ENCODE measurements around the gene STARD5.

The STARD5 gene

DNA sequence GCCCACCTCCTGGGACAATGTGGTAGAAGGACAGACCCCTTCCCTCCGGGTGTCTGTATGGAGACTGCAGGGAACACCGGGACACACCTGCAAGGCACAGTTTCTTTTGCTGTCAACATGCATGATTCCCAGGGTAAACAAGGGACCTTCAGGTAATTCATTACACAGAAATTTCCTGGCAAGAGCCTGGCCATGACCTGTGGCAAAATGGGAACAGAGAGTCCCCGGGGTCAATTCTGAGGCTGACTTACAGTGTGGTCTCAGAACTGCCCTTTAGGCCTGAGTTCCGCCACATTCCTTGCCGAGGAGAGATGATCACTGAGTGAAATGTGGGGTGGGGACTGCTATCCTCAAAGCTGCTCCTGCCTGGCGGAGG, 6.3 kb downstream of the STARD5 start:
- Histone ChIP-seq H3K27me3 (ENCODE audit: insufficient read depth, low read length, poor library complexity) (no peaks in the 10 kb centered on the region), H2AFZ (ENCODE audit: low read depth, low read length) (no peak overlapping the region), H3K36me3 (ENCODE audit: insufficient read depth, low read length) (peaks cover 54% of the 10 kb centered on the region)

DNA sequence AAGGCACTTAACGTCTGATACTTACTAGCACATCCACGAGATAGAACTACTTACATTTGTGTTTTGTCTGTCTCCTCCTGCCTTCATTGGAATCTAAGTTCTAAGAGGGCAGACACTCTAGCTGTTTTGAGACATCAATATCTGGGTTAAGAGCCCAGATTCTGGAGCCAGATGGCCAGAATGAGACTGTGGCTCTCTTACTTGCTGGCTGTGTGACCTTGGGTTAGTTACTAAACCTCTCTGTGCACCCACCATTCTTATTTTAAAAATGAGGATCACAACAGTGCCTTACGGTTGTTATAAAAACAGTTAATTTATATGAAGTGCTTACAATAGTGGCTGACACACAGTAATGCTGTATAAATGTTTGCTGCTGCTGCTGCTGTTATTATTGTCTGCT, 7.7 kb downstream of the STARD5 start:
- no peak overlapping the region for H3K27ac ChIP-seq (ENCODE audit: low read length)
- no peaks in the 10 kb centered on the region for H3K9me3 ChIP-seq (ENCODE audit: insufficient read depth, low read length, severe bottlenecking)
- H3K79me2 ChIP-seq (ENCODE audit: insufficient read depth, low read length): no peaks in the 10 kb centered on the region
- no peak for TF ChIP-seq EZH2 (IDR thresholded peaks at IDR 0.05; ENCODE audit: borderline replicate concordance, low read depth, low read length, severe bottlenecking)
- TF ChIP-seq, protein P1, sequence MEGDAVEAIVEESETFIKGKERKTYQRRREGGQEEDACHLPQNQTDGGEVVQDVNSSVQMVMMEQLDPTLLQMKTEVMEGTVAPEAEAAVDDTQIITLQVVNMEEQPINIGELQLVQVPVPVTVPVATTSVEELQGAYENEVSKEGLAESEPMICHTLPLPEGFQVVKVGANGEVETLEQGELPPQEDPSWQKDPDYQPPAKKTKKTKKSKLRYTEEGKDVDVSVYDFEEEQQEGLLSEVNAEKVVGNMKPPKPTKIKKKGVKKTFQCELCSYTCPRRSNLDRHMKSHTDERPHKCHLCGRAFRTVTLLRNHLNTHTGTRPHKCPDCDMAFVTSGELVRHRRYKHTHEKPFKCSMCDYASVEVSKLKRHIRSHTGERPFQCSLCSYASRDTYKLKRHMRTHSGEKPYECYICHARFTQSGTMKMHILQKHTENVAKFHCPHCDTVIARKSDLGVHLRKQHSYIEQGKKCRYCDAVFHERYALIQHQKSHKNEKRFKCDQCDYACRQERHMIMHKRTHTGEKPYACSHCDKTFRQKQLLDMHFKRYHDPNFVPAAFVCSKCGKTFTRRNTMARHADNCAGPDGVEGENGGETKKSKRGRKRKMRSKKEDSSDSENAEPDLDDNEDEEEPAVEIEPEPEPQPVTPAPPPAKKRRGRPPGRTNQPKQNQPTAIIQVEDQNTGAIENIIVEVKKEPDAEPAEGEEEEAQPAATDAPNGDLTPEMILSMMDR (IDR thresholded peaks at IDR 0.05; ENCODE audit: borderline replicate concordance, extremely low read depth, low read length, poor library complexity, severe bottlenecking): no peak
- no peaks in the 10 kb centered on the region for H4K20me1 ChIP-seq (ENCODE audit: insufficient read depth, low read length)
- H3K36me3 ChIP-seq (ENCODE audit: insufficient read depth, low read length): peaks cover 68% of the 10 kb centered on the region
- H3K4me2 ChIP-seq (ENCODE audit: insufficient read depth, low read length): no peak overlapping the region
- no peak overlapping the region for H2AFZ ChIP-seq (ENCODE audit: low read depth, low read length)
- H3K4me1 ChIP-seq (ENCODE audit: insufficient read depth, low read length): no peaks in the 10 kb centered on the region
- H3K9ac ChIP-seq (ENCODE audit: low read depth, low read length): no peak overlapping the region
- ATAC-seq (ENCODE audit: insufficient read depth, low read depth): no peak
- H3K4me3 ChIP-seq (ENCODE audit: low read depth in 1 of 2, low read length in 2 of 2): no peak overlapping the region
- H3K27me3 ChIP-seq (ENCODE audit: insufficient read depth, low read length, poor library complexity): no peaks in the 10 kb centered on the region
- DNase-seq: no peak

More for the DNA sequence above, 6.3 kb downstream of the STARD5 start:
- Histone ChIP-seq H3K9me3 (ENCODE audit: insufficient read depth, low read length, severe bottlenecking) (no peaks in the 10 kb centered on the region), H3K79me2 (ENCODE audit: insufficient read depth, low read length) (no peaks in the 10 kb centered on the region), H3K4me3 (ENCODE audit: low read depth in 1 of 2, low read length in 2 of 2) (no peak overlapping the region), H3K4me2 (ENCODE audit: insufficient read depth, low read length) (no peak overlapping the region), H3K9ac (ENCODE audit: low read depth, low read length) (no peak overlapping the region), H3K4me1 (ENCODE audit: insufficient read depth, low read length) (peaks cover 7% of the 10 kb centered on the region), H4K20me1 (ENCODE audit: insufficient read depth, low read length) (no peaks in the 10 kb centered on the region), H3K27ac (ENCODE audit: low read length) (no peak overlapping the region)
- ATAC-seq (ENCODE audit: insufficient read depth, low read depth) (no peak), DNase-seq (no peak)
- TF ChIP-seq EZH2 (IDR thresholded peaks at IDR 0.05; ENCODE audit: borderline replicate concordance, low read depth, low read length, severe bottlenecking): no peak
- TF ChIP-seq, protein P1 (IDR thresholded peaks at IDR 0.05; ENCODE audit: borderline replicate concordance, extremely low read depth, low read length, poor library complexity, severe bottlenecking): no peak

DNA sequence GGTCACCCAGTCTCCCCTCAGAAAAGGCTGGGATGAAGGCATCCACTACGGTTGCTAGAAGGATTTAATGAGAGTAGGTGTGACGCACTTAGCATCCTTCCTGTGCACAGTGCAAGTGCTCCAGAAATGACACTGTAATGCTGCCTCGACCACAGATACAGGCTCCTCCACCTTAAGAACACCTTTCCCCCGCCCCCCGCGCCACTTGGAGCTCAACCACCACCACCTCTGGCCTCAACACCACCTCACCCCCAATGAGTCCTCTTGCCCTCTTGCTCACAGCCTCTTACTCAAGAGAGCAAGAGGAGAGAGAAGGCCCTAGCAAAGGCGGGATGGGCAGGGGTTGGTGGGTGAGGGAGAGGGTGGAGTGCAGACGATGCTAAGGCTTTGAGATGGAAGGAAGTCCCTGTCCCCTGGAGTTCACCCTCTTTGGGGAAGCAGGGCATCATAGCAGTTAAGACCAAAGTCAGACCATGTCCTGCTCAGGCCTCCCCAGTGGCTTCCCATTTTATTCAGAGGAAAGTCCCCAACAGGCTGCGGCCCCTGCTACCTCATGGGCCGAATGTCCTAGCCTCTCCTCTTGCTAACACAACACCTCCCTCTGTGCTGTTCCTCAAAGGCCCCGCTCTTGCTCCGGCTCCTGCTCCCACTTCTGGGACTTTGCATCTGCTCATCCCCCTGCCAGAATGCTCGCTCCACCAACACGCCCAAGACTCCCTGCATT, 8.3 kb downstream of the STARD5 start:
- H4K20me1 ChIP-seq (ENCODE audit: insufficient read depth, low read length): no peaks in the 10 kb centered on the region
- no peak for DNase-seq
- no peak for TF ChIP-seq EZH2 (IDR thresholded peaks at IDR 0.05; ENCODE audit: borderline replicate concordance, low read depth, low read length, severe bottlenecking)
- TF ChIP-seq, protein P1 (IDR thresholded peaks at IDR 0.05; ENCODE audit: borderline replicate concordance, extremely low read depth, low read length, poor library complexity, severe bottlenecking): no peak
- H3K4me2 ChIP-seq (ENCODE audit: insufficient read depth, low read length): no peak overlapping the region
- ATAC-seq (ENCODE audit: insufficient read depth, low read depth): no peak
- no peak overlapping the region for H3K4me3 ChIP-seq (ENCODE audit: low read depth in 1 of 2, low read length in 2 of 2)
- H3K9me3 ChIP-seq (ENCODE audit: insufficient read depth, low read length, severe bottlenecking): no peaks in the 10 kb centered on the region
- H3K27me3 ChIP-seq (ENCODE audit: insufficient read depth, low read length, poor library complexity): no peaks in the 10 kb centered on the region
- H3K79me2 ChIP-seq (ENCODE audit: insufficient read depth, low read length): no peaks in the 10 kb centered on the region
- peaks cover 72% of the 10 kb centered on the region for H3K36me3 ChIP-seq (ENCODE audit: insufficient read depth, low read length)
- H3K27ac ChIP-seq (ENCODE audit: low read length): no peak overlapping the region
- no peak overlapping the region for H3K9ac ChIP-seq (ENCODE audit: low read depth, low read length)
- H2AFZ ChIP-seq (ENCODE audit: low read depth, low read length): no peak overlapping the region
- no peaks in the 10 kb centered on the region for H3K4me1 ChIP-seq (ENCODE audit: insufficient read depth, low read length)

Measured in DND-41 (cell line).